ENCODE results near the gene TFAP2E.

DNA sequence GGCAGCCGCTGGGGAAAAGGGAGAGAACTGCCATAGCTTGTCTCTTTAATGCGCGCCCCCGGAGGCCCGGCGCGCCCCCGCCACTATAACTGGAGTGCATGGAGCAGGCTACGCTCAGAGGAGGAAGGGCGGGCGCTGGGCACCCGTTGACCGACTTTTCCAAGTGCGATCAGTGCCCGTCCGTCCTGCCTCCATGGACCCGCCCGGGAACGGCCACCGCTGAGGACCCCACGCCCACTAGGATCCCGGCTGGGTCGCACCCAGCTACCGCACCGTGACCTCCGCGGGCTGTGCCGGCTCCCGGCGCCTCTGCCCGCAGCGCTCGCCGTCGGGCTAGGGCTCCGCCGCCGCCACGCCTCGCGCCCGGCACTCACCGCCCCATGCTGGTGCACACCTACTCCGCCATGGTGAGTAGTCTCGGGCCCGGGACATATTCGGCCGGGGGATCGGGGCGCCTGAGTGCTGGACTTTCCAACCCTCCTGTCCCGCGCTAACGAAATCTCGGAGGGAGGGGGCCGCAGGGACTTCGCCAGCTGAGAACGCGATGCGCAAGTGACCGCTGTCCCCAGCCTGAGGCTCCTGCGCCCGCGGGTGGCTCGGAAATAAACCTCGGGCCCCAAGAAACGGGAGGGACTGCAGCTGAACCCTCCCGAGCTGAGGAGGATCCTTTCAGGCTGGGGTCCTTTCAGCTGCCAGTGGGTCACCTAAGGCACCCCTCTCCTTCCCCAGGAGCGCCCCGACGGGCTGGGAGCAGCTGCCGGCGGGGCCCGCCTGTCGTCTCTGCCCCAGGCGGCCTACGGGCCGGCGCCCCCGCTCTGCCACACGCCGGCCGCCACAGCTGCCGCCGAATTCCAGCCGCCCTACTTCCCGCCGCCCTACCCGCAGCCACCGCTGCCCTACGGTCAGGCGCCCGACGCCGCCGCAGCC is at the start of gene TFAP2E:
- TF ChIP-seq POLR2A (IDR thresholded peaks at IDR 0.05) (no peak), POLR2AphosphoS5 (IDR thresholded peaks at IDR 0.05) (no peak)
- TF ChIP-seq, protein P1, sequence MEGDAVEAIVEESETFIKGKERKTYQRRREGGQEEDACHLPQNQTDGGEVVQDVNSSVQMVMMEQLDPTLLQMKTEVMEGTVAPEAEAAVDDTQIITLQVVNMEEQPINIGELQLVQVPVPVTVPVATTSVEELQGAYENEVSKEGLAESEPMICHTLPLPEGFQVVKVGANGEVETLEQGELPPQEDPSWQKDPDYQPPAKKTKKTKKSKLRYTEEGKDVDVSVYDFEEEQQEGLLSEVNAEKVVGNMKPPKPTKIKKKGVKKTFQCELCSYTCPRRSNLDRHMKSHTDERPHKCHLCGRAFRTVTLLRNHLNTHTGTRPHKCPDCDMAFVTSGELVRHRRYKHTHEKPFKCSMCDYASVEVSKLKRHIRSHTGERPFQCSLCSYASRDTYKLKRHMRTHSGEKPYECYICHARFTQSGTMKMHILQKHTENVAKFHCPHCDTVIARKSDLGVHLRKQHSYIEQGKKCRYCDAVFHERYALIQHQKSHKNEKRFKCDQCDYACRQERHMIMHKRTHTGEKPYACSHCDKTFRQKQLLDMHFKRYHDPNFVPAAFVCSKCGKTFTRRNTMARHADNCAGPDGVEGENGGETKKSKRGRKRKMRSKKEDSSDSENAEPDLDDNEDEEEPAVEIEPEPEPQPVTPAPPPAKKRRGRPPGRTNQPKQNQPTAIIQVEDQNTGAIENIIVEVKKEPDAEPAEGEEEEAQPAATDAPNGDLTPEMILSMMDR (IDR thresholded peaks at IDR 0.05) = no peak

Data from suprapubic skin (tissue), 4 donors.